Stomach (tissue), 4 donors: Measurements from ENCODE around the gene FAM193A.

ENCODE experiments used
- EP300 ChIP-seq: sonication (generic); formaldehyde crosslinking; IDR thresholded peaks from one replicate; pipeline ENCODE4 v1.6.1; 2017; ENCODE audit warnings: antibody characterized with exemption
- POLR2AphosphoS5 ChIP-seq, 3 donors: sonication (generic); formaldehyde crosslinking; IDR thresholded peaks; one replicate each; pipeline ENCODE4 v1.6.1; 2016; ENCODE audit warnings: antibody characterized with exemption in 3 of 3

DNA sequence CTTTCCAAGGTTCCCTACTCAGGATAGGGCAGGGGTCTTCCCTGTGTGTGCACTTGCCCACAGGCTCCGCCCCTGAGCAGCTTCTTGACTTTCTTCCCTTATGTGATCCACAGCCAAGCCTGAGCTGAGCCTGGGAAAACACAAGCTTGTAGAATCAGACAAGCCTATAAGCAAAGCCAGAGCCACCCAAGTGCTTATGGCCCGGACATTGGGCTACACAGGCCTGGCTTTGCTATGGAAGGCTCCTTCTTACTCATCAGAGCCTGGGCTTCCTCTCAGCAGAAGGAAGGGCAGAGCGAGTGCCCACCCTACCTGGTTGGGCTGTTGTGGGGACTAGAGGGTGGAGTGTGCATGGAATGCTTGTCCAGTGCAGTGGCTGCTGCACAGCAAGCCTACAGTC lies 221.0 kb downstream of the FAM193A start:
- no peak for TF ChIP-seq EP300
- TF ChIP-seq POLR2AphosphoS5 (IDR thresholded peaks at IDR 0.05) = no peak
